A673 (cell line): ENCODE results near the gene ZNF549. TPM values are rescaled to one million over a fixed set of nuclear protein-coding genes. Genes with fewer than 3 reads are reported as not detected.
A peak's percentile ranks its signal among the peaks of the same experiment; 100 is the strongest.

Source experiments
- BruUV-seq: library from RNA; stranded (reverse); fragments of 400-500 nt; replicated peaks from 2 replicates; lab custom pipeline; 2021; lab: Mats Ljungman, UMichigan
- CTCF ChIA-PET: fragments of 300-600 bp; sonication (Branson Sonifier 250); formaldehyde crosslinking; loops from one replicate; lab custom pipeline; 2022; ENCODE audit warnings: antibody characterized with exemption; lab: Charles Lee
- POLR2A ChIA-PET: fragments of 300-600 bp; sonication (Branson Sonifier 250); formaldehyde crosslinking; loops from one replicate; lab custom pipeline; 2022; ENCODE audit warnings: antibody characterized with exemption; ENCODE audit not compliant: low non-redundant PET; lab: Charles Lee
- DNase-seq: peaks from one replicate; pipeline ENCODE4 v3.0.0-alpha.2; 2015; ENCODE audit warnings: low spot score
- H3K27ac ChIP-seq: fragments of 200-600 bp; sonication (generic); 2 replicates; pipeline ENCODE4 v1.5.1; 2016; ENCODE audit warnings: mixed run types, low read depth, mild to moderate bottlenecking, mixed read lengths, antibody characterized with exemption, low read length; ENCODE audit not compliant: poor library complexity, severe bottlenecking
- H3K27me3 ChIP-seq: fragments of 200-600 bp; sonication (generic); replicated peaks from 2 replicates; pipeline ENCODE4 v1.6.1; 2017; ENCODE audit warnings: mixed run types, low read depth, mild to moderate bottlenecking, mixed read lengths, antibody characterized with exemption, low read length; ENCODE audit not compliant: insufficient read depth, poor library complexity
- H3K36me3 ChIP-seq: fragments of 200-600 bp; sonication (generic); 2 replicates; pipeline ENCODE4 v1.6.1; 2016; ENCODE audit warnings: mixed run types, mild to moderate bottlenecking, mixed read lengths, antibody characterized with exemption, low read length; ENCODE audit not compliant: insufficient read depth, poor library complexity, severe bottlenecking
- H3K4me1 ChIP-seq: fragments of 200-600 bp; sonication (generic); 2 replicates; pipeline ENCODE4 v1.6.1; 2017; ENCODE audit warnings: mixed run types, mild to moderate bottlenecking, mixed read lengths, antibody characterized with exemption, low read length; ENCODE audit not compliant: insufficient read depth, poor library complexity, severe bottlenecking
- H3K4me3 ChIP-seq: fragments of 200-600 bp; sonication (generic); 2 replicates; pipeline ENCODE4 v1.5.1; 2016; ENCODE audit warnings: low read depth, mixed run types, mild to moderate bottlenecking, mixed read lengths, low read length; ENCODE audit not compliant: poor library complexity, severe bottlenecking
- H3K9me3 ChIP-seq: fragments of 200-600 bp; sonication (generic); 2 replicates; pipeline ENCODE4 v1.6.1; 2016; ENCODE audit warnings: mixed run types, low read depth, mild to moderate bottlenecking, mixed read lengths, antibody characterized with exemption, low read length; ENCODE audit not compliant: poor library complexity, severe bottlenecking
- EZH2 ChIP-seq: fragments of 200-600 bp; sonication (generic); IDR thresholded peaks from 2 replicates; pipeline ENCODE4 v1.6.1; 2017; ENCODE audit warnings: borderline replicate concordance, low read depth, mild to moderate bottlenecking, mixed read lengths, antibody characterized with exemption, low read length; ENCODE audit not compliant: poor library complexity, severe bottlenecking
- intact Hi-C: fragments of 100-400 bp; cut with micrococcal nuclease; formaldehyde crosslinking; loops from one replicate; pipeline ENCODE4 v1.10.0; 2022; ENCODE audit not compliant: unreplicated experiment
- total RNA-seq: library from RNA; stranded (reverse); gene quantifications from 2 replicates; pipeline ENCODE4 v1.2.3, GENCODE V29; 2021
- TF ChIP-seq, protein P1 (sequence below): fragments of 300-800, 200-600 bp; sonication (generic); conservative IDR thresholded peaks from 2 replicates; pipeline ENCODE4 v1.5.1; 2017; ENCODE audit warnings: low read depth, mild to moderate bottlenecking, antibody characterized with exemption, low read length, moderate library complexity, mixed read lengths

The ZNF549 gene
- total RNA-seq, 1 experiment from 2014 or later = 10.1 TPM

DNA sequence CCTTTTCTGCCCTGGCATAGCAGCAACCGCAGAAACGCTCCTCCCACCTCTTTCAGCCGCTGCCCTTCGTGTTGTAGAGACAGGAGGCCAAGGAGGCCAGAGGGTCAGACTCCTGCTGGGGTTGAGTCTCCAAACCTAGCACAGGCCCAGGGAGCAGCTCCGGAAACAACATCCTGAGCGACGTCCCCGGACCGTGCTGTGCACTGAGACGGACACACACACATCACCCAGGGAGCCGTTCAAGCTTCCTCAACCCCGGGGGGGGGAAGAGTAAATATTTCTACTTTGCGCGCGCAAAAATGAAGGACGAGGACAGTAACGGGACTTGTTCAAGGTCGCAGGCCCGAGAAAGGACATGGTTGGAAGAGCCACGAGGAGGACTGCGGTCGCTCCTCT, 31.9 kb downstream of the ZNF549 start:
- DNase-seq = no peak
- POLR2A ChIA-PET = no interaction called here
- Histone ChIP-seq H3K36me3 (peaks cover 19% of the 10 kb centered on the region), H3K27ac (peak overlapping the region; percentile 77), H3K4me1 (no peaks in the 10 kb centered on the region), H3K27me3 (no peaks in the 10 kb centered on the region), H3K4me3 (peak overlapping the region; percentile 96), H3K9me3 (peaks cover 38% of the 10 kb centered on the region)
- BruUV-seq = no TSS peak
- intact Hi-C loops = loop anchor here (10.0 kb wide), 1 partner anchor 596 kb away; the partner anchor contains the start of gene ZNF329
- TF ChIP-seq EZH2 = no peak
- TF ChIP-seq, protein P1, sequence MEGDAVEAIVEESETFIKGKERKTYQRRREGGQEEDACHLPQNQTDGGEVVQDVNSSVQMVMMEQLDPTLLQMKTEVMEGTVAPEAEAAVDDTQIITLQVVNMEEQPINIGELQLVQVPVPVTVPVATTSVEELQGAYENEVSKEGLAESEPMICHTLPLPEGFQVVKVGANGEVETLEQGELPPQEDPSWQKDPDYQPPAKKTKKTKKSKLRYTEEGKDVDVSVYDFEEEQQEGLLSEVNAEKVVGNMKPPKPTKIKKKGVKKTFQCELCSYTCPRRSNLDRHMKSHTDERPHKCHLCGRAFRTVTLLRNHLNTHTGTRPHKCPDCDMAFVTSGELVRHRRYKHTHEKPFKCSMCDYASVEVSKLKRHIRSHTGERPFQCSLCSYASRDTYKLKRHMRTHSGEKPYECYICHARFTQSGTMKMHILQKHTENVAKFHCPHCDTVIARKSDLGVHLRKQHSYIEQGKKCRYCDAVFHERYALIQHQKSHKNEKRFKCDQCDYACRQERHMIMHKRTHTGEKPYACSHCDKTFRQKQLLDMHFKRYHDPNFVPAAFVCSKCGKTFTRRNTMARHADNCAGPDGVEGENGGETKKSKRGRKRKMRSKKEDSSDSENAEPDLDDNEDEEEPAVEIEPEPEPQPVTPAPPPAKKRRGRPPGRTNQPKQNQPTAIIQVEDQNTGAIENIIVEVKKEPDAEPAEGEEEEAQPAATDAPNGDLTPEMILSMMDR = no peak
- CTCF ChIA-PET = no interaction called here

DNA sequence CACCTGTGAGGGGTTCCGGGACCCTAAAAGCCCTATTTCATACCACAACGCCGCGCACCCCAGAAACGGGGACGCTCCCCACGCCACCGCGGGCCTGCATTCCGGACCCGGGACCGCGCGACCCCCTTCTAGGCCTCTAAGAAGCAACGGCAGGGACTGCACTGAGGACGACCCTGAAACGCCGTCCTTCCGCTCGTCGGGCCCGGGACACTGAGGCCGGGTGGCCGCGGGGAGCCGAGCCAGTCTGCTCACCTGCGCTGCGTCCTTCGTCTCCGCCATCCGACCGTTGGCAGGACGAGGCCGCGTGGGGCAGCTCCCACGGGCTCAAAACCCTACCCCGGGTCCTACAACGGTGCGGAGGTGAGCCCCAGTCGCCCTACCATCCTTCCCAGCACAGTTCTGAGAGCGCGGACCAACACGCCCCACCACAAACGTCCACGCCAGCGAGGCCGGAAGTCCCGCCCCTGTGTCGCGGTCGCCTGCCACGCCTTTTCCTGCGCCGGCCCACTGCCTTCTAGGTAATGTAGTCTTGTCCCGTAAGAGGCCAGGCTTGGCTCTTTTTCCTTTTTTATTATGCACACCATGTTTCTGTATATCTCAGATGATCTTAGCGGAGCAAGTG, 32.4 kb downstream of the ZNF549 start, which contains the start of gene ZNF550:
Gene ZNF550 (minus strand): TSS at position 460 of the 622 bp plus-strand sequence. CDS start 181 bp downstream, at position 279.
- CTCF ChIA-PET = no interaction called here
- DNase-seq = peak; percentile 92
- POLR2A ChIA-PET = no interaction called here
- Histone ChIP-seq H3K4me1 (no peaks in the 10 kb centered on the region), H3K27me3 (no peaks in the 10 kb centered on the region), H3K9me3 (peaks cover 37% of the 10 kb centered on the region), H3K4me3 (peak within 1 kb of the TSS; percentile 96), H3K36me3 (peaks cover 14% of the 10 kb centered on the region), H3K27ac (peak within 1 kb of the TSS; percentile 77)
- TF ChIP-seq EZH2 = no peak
- TF ChIP-seq, protein P1 = no peak
- intact Hi-C loops = loop anchor here (10.0 kb wide), 1 partner anchor 595 kb away; the partner anchor contains the start of gene ZNF329
- TSS peak; percentile 76 for BruUV-seq

DNA sequence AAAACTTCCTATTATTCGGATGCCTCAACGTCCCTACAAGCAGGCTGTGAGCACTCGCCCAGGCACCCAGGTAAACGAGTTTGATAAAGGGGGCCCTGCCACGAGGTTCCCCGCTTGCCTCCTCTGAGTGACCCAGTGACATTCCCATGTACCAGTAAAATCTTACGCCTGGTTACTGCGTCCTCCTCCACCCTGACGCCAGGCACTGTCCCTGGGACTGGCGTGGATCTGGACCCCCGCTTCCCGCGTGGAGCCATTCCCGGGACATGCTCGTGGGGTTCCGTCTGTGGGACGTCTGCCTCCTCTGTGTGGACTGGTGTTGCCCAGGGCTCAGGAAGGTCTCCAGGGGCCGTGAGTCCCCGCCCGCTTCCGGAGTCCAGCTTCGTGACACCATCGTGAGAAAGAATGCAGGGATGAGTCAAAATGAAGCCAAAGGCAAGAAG, 32.9 kb downstream of the ZNF549 start:
- intact Hi-C loops = no loop called here
- DNase-seq = peak; percentile 18
- Histone ChIP-seq H3K36me3 (peaks cover 8% of the 10 kb centered on the region), H3K9me3 (peaks cover 37% of the 10 kb centered on the region), H3K4me1 (no peaks in the 10 kb centered on the region), H3K27ac (no peak overlapping the region), H3K4me3 (peak overlapping the region; percentile 96), H3K27me3 (no peaks in the 10 kb centered on the region)
- CTCF ChIA-PET = no interaction called here
- no TSS peak for BruUV-seq
- TF ChIP-seq EZH2 = no peak
- TF ChIP-seq, protein P1 = no peak
- POLR2A ChIA-PET = no interaction called here
